Stimulated activated CD4-positive, alpha-beta T cell treated with anti-CD3 and anti-CD28 coated beads, Interleukin-1b, Interleukin-23, amount 100 ng/mL, for 4 hours (primary cell): ENCODE measurements around the gene TENM3.

Experiments used
- DNase-seq, 2 donors: peaks; one replicate each; pipeline ENCODE4 v3.0.0-alpha.2; 2020; ENCODE audit warnings: low read depth in 2 of 2

The TENM3 gene

GRCh38 chr4:182680234-182680653 is 437.0 kb downstream of the TENM3 start:
- DNase-seq: no peak

GRCh38 chr4:182683661-182684060 is 440.5 kb downstream of the TENM3 start:
- DNase-seq: no peak

- DNase-seq: no peak
These were observed 441.6 kb downstream of the TENM3 start for GRCh38 chr4:182684796-182685195.

- DNase-seq: no peak
These were observed 444.9 kb downstream of the TENM3 start for GRCh38 chr4:182688081-182688480.

GRCh38 chr4:182694551-182694950 is 451.3 kb downstream of the TENM3 start:
- DNase-seq: no peak

- DNase-seq: no peak
These were observed 451.8 kb downstream of the TENM3 start for GRCh38 chr4:182695009-182695408.

GRCh38 chr4:182695842-182696241 is 452.6 kb downstream of the TENM3 start:
- DNase-seq: no peak

GRCh38 chr4:182697094-182697493 is 453.9 kb downstream of the TENM3 start:
- no peak for DNase-seq

GRCh38 chr4:182698212-182698611 is 455.0 kb downstream of the TENM3 start:
- no peak for DNase-seq

- no peak for DNase-seq
These were observed 456.0 kb downstream of the TENM3 start for GRCh38 chr4:182699201-182699600.

- no peak for DNase-seq
These were observed 456.6 kb downstream of the TENM3 start for GRCh38 chr4:182699795-182700194.

GRCh38 chr4:182700362-182701160 is 457.4 kb downstream of the TENM3 start:
- no peak for DNase-seq

GRCh38 chr4:182704077-182704476 is 460.9 kb downstream of the TENM3 start:
- DNase-seq: no peak

- DNase-seq: no peak
These were observed 461.7 kb downstream of the TENM3 start for GRCh38 chr4:182704948-182705347.

GRCh38 chr4:182705389-182705788 is 462.2 kb downstream of the TENM3 start:
- DNase-seq: no peak

- no peak for DNase-seq
These were observed 468.0 kb downstream of the TENM3 start for GRCh38 chr4:182711211-182711610.

GRCh38 chr4:182715548-182715947 is 472.3 kb downstream of the TENM3 start:
- DNase-seq: no peak

GRCh38 chr4:182716192-182716591 is 473.0 kb downstream of the TENM3 start:
- DNase-seq: no peak

GRCh38 chr4:182717788-182718583 is 474.8 kb downstream of the TENM3 start:
- DNase-seq: no peak

- no peak for DNase-seq
These were observed 481.2 kb downstream of the TENM3 start for GRCh38 chr4:182724414-182724813.

- no peak for DNase-seq
These were observed 486.3 kb downstream of the TENM3 start for GRCh38 chr4:182729516-182729915.

- no peak for DNase-seq
These were observed 487.6 kb downstream of the TENM3 start for GRCh38 chr4:182730791-182731190.

GRCh38 chr4:182736207-182736606 is 493.0 kb downstream of the TENM3 start:
- no peak for DNase-seq
